HG02798 (cell line): ENCODE results near the gene GDI2.
A peak's percentile ranks its signal among the peaks of the same experiment; 100 is the strongest.
"Not testable (repeated sequence)": the region's sequence is repeated elsewhere in the genome, so short reads cannot be mapped to it uniquely, and the experiment has no call there.

Experiments
- ATAC-seq: cut with Tn5 transposase; IDR thresholded peaks from one replicate; pipeline ENCODE4 v1.9.1; 2021; ENCODE audit warnings: mild to moderate bottlenecking; ENCODE audit not compliant: unreplicated experiment, poor library complexity

GDI2 gene

DNA sequence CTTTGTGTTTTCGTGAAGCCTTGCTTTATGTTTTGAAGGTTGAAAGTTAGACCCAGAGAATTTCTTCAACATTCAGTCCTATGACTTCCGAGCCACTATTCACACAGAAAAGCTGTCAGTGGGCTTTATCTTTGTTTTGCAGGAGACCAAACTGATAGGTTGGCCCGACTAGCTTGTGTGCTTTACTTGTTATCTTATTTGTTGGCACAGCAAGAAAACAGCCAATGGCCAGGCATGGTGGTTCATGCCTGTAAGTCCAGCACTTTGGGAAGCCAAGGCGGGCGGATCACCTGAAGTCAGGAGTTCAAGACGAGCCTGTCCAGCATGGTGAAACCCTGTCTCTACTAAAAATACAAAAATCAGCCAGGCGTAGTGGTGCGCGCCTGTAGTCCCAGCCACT is 16.0 kb upstream of the GDI2 start:
- ATAC-seq: no peak

DNA sequence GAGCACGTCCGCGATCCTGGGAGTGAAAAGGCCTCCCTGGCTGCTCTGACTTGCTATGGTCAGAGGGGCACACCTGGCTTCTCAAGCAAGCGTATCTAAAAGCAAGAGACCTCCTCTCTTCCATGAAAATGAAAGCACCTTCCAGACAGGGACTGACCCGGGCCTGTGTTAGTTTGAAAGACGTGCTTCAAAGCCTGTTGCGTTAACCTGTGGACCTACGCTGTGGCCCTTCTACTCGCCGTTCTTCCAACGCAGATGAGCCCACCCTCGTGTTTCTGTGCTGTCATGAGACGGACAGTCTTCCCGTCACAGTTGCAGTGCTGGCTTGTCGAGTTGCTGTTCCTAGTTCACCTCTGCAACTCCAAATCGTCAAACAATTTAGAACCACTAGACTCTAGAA is 15.5 kb upstream of the GDI2 start:
- ATAC-seq: no peak

GRCh38 chr10:5827841-5828240 is 14.6 kb upstream of the GDI2 start:
- ATAC-seq: no peak

GRCh38 chr10:5826511-5826910 is 13.3 kb upstream of the GDI2 start:
- ATAC-seq: not testable (repeated sequence)

- ATAC-seq: peak; percentile 55
These were observed 5.7 kb upstream of the GDI2 start for GRCh38 chr10:5818894-5819293.

DNA sequence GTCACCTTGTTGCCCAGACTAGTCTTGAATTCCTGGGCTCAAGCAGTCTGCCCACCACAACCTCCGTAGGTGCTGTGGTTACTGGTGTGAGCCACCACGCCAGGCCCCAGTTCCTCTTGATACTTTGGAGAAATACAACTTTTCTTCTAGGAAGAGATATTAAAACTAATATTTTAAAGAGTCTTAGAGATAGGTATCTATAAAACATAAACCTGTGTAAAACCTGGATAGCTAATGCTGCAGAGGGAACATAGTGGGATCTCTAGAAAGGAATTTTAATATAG is 4.8 kb upstream of the GDI2 start:
- no peak for ATAC-seq

DNA sequence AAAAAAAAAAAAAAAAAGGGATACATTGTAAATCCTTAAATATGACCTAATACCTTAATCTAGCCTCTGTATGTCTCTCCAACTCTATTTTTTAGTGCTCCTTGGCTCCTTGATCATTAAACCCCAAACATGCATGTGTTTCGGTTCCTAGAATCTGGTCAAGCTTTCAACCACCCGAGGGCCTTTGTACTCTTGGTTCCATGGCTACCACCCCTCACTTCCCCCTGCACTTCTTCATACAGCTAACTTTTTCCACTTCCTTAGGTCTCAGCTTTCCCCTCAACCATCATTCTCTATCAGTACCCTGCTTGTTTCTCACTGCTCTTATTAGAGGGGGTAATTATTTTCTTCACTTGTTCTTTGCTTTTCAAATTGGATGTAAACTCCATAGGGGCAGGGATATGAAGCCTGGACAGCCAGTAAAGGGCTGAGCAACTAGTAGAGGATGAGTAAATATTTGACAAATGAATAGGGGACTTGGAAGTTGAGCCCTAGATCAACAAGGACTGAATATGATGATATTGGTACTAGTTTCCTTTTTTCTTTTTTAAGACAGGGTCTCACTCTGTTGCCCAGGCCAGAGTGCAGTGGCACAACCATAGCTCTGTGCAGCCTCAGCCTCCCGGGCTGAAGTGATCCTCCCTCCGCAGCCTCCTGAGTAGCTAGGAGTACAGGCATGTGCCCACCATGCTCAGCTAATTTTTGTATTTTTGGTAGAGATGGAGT is 4.3 kb upstream of the GDI2 start:
- no peak for ATAC-seq

GRCh38 chr10:5816170-5816569 is 2.9 kb upstream of the GDI2 start:
- ATAC-seq: no peak

DNA sequence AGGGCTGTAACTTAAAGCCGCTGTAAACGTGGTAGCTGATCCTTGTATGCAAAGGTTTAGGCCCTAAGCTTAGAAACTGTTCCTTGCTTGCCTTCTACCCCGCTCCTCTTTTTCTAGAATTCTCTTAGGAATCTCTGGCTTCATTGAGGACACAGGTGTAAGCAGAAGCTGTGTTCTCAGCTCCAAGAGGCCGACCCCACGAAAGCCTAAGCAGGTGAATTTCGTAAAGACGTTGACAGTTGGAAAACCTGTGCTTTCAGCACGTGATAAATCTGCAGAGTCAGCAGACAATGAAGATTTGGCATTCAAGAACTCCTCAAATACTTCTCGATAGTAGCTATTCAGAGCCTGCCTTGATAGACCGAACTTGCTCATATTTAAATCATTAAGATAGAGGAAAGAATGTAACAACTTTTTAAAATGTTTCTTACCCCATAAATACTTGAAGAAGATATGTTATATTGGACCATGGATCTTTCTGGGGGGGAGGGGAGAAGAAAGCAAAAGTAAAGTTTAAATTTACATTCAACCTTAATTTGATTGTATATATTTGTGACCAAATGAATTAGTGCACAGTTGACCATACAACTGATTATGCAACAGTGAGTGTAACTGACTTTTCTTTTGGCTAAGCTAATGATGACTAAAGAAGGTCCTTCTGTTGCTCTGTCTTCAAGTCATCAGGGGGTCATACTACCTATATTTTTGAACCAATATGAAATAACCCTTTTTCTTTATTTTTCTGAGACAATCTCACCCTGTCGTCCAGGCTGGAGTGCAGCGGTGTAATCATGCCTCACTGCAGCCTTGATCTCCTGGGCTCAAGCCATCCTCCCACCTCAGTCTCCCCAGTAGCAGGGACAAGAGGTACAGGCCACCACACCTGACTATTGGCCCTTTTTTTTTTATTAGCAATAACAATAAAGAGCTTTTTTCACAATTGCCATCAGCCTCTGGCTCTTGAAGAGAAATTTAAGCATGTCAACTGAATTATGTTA is 1.2 kb upstream of the GDI2 start:
- no peak for ATAC-seq

GRCh38 chr10:5813091-5813340 is 218 bp downstream of the GDI2 start:
- ATAC-seq: peak; percentile 37

DNA sequence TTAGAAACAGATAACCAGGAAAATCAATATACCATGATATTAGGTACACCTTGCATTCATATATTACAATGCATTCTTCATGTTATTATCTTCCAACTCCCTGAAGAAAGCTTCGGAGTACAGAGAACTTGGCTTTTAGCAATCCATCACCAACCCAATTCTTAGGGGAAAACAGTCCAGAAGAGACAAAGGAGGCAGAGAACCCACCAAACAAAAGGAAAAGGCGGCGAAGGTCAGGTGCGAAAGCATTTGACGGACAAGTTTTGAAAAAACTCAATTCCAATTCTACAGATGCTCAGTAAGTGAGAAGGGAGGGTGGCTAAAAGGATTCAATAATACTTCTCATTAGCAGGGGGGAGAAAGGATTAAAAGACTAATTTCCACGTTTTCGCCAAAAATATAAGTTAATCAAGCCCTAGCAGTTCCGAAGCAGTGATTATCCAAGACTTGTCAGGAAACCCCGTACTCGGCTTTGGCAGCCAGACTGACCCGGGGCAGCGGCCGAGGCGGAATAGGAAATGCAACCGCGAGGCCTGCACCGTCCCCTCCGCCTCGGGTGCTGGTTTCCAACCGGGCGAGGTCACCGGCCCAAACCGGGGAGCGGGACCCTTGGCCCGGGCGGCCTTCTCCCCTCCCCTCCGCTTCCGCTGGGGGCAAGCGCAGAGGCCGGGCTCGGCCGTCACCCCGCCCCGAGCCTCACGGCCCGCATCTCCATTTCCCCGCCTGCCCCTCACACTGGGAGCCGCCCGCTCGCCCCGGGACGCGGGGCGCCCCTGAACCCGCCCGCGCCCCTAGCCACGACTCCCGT is 747 bp downstream of the GDI2 start:
- ATAC-seq: peak; percentile 28

- ATAC-seq: no peak
These were observed 1.8 kb downstream of the GDI2 start for GRCh38 chr10:5811387-5811821.

GRCh38 chr10:5810225-5810624 is 3.0 kb downstream of the GDI2 start:
- no peak for ATAC-seq

- no peak for ATAC-seq
These were observed 3.6 kb downstream of the GDI2 start for GRCh38 chr10:5809527-5810154.

DNA sequence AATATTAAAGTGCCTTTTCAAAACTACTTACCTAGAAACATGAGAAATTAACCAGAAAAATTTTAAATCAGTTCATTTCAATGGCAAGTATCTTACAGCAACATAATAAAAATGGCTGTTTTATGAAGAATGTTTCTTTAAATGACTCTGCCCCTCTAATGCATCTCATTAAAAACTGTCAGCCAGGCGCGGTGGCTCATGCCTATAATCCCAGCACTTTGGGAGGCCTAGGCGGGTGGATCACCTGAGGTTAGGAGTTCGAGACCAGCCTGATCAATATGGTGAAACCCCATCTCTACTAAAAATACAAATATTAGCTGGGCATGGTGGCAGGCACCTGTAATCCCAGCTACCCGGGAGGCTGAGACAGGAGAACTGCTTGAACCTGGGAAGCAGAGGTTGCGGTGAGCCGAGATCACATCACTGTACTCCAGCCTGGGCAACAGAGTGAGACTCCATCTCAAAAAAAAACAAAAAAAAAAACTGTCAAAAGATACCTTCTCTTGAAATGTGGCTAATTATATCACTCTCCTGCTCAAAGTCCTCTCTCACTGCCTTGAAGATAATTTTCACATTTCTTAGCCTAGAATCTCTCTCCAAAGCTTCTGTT is 4.3 kb downstream of the GDI2 start:
- ATAC-seq: not testable (repeated sequence)

- ATAC-seq: no peak
These were observed 6.5 kb downstream of the GDI2 start for GRCh38 chr10:5806745-5807144.

- ATAC-seq: no peak
These were observed 7.5 kb downstream of the GDI2 start for GRCh38 chr10:5805711-5806110.

DNA sequence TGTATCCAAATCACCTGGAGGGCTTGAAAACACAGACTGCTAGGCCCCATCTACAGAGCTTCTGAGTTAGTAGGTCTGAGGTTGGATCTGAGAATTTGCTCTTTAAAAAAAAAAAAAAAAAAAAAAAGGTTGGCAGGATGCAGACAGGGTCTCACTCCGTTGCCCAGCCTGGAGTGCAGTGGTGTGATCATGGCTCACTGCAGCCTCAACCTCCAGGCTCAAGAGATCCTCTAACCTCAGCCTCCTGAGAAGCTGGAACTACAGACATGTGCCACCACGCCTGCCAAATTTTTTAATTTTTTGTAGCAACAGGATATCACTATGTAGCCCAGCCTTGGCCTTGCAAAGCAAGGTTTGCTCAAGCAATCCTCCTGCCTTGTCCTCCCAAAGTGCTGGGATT is 8.0 kb downstream of the GDI2 start:
- no peak for ATAC-seq

DNA sequence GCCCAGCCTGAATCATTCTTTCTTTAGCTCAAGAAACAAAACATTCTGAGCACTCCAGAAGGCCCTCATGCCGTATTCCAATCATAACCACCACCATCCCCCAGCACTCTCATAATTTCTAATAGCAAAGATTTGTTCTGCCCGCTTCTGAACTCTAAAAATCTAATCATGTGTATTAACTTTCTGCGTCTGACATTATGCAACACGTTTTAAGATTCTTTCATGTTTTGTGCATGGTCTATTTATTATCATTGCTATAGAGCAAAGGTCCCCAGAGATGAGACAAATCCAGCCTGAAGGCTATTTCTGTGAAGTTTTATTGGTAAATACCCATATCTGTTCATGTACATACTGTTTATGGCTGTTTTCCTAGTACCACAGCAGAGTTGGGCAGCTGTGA is 8.8 kb downstream of the GDI2 start:
- no peak for ATAC-seq

DNA sequence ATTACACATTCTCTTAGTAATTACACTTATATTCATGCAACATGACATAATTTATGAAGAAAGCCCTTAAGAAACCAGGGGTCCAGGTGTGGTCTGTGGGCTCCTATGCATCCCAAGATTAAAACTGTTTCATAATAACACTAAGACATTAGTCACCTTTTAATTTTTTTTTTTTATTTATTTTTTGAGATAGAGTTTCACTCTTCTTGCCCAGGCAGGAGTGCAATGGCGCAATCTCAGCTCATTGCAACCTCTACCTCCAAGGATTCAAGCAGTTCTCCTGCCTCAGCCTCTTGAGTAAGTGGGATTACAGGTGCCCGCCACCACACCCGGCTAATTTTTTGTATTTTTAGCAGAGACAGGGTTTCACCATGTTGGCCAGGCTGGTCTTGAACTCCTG is 12.5 kb downstream of the GDI2 start:
- ATAC-seq: no peak
